ENCODE results near the gene VSX2. TPM values are rescaled to one million over a fixed set of nuclear protein-coding genes. Genes with fewer than 3 reads are reported as not detected.

The VSX2 gene
- polyA plus RNA-seq: not detected in 2 replicates

DNA sequence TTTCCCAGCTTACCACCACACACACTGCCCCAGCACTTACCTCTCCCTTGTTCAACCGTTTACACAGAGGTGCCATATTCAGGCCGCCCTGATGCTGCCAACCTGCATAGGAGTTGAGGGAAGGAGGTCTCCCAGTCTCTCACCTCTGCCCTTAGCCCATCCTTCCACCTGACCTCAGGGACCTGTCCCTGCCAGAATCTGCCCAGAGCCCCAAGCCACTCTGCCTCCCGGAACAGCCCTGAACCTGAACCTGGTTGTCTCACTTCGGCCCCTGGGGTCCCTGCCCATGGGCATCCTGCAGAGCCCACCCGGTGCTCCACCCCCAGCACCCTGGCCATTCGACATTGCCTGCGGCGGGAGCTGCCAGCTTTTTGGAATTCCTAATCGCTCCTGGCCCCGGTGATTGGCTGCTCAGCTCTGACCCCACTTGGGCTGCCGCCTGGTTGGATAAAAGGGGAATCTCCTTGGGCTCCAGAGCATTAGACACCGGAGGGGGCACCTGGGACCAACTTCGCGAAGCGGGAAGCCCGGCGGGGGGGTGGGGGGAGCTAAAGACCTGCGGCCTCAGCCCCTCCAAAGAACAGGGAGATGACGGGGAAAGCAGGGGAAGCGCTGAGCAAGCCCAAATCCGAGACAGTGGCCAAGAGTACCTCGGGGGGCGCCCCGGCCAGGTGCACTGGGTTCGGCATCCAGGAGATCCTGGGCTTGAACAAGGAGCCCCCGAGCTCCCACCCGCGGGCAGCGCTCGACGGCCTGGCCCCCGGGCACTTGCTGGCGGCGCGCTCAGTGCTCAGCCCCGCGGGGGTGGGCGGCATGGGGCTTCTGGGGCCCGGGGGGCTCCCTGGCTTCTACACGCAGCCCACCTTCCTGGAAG lies at the start of gene VSX2:
TSS of gene VSX2 (plus strand) at position 476 of the 874 bp plus-strand sequence. CDS start at position 589, 113 bp downstream.

DNA sequence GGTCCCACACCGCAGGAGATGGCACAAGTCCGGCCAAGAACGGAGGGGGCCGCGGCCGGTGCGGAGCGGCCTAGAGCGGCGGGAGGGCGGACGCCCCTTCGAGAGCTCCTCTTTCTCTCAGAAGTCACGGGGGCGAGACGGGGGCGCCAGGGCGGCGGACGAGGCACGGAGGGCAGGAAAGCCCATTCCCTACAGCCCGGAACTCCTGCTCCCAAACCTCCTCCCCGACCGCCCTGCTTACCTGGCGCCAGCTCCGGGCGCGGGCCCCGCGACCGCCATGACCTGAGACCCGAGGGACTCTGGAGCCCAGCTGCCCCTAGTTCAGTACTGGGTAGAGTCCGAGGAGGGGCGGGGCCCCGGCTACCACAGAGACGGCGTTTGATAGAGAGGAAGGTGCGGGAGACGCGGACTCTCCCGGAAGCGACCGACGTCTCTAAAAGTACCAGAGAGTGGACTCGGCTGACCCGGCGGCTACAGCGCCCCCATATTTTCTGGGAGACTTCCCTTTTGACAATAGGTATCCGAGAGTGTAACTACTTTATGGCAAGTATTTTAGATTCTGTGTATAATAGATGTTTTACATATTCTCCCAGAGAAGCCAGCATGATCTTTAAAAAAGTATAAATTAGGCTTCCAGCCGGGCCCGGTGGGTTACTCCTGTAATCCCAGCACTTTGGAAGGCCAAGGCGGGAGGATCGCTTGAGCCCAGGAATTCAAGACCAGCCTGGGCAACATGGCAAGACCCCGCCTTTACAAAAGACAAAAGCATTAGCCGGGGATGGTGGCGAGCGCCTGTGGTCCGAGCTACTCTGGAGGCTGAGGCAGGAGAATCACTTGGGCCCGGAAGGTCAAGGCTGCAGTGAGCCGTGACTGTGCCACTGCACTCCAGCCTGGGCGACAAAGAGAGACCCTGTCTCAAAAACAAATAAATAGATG lies 63.7 kb downstream of the VSX2 start, which contains the start of gene ABCD4:
TSS of gene ABCD4 (minus strand) at position 301 of the 936 bp plus-strand sequence. CDS start at position 279, 22 bp downstream.

Other genes starting within 250 kb of the VSX2 start
- gene ENTPD5, start 220.2 kb upstream of the VSX2 start, polyA plus RNA-seq: 2.2 and 3.9 TPM in 2 replicates
- 8.2 and 18.9 TPM in 2 replicates for gene BBOF1, start 220.1 kb upstream of the VSX2 start, polyA plus RNA-seq
- 11.3 and 13.2 TPM in 2 replicates for gene ALDH6A1, start 155.0 kb upstream of the VSX2 start, polyA plus RNA-seq
- gene LIN52, start 154.5 kb upstream of the VSX2 start, polyA plus RNA-seq: 9.6 and 13.1 TPM in 2 replicates
- 0.91 and 7.6 TPM in 2 replicates for gene ABCD4, start 63.5 kb downstream of the VSX2 start, polyA plus RNA-seq
- gene VRTN, start 109.0 kb downstream of the VSX2 start, polyA plus RNA-seq: not detected in 2 replicates
- gene SYNDIG1L, start 186.8 kb downstream of the VSX2 start, polyA plus RNA-seq: not detected in 2 replicates